H1 (cell line): ENCODE results near the gene PTPN7. TPM values are rescaled to one million over a fixed set of nuclear protein-coding genes. Genes with fewer than 3 reads are reported as not detected.

ENCODE experiments used
- JUN ChIP-seq: IDR thresholded peaks from 2 replicates; pipeline ENCODE4 v1.6.1; 2011; ENCODE audit warnings: low read depth, mild to moderate bottlenecking, improper control_type of control experiment, low read length
- RNF2 ChIP-seq: fragments of 200-900, 300-1000 bp; sonication (generic); IDR thresholded peaks from 2 replicates; pipeline ENCODE4 v1.7.1; 2016; ENCODE audit warnings: borderline replicate concordance, low read depth, mild to moderate bottlenecking, antibody characterized with exemption, low read length; ENCODE audit not compliant: poor library complexity, severe bottlenecking; ENCODE audit errors: missing control alignments
- USF2 ChIP-seq: IDR thresholded peaks from 2 replicates; pipeline ENCODE4 v1.6.1; 2011; ENCODE audit warnings: low read length, improper control_type of control experiment
- ZNF274 ChIP-seq: IDR thresholded peaks from 2 replicates; pipeline ENCODE4 v1.7.0; 2012; ENCODE audit warnings: low read length, borderline replicate concordance; ENCODE audit errors: extremely low read depth
- polyA plus RNA-seq, 7 experiments: library from polyadenylated mRNA; depleted of rRNA in 3 of 7; stranded (reverse) in 5 of 7; unstranded in 2 of 7; fragments of >200 nt in 5 of 7; fragments of 200-250 nt in 2 of 7; gene quantifications; 1 replicate in 5 of 7; 2 replicates in 1 of 7; 4 replicates in 1 of 7; pipeline versions ENCODE4 v1.2.1 to v1.2.3, GENCODE V29; 2011 to 2013; ENCODE audit warnings: missing spikeins in 2 of 7, mixed read lengths in 2 of 7
- total RNA-seq: library from RNA; stranded (reverse); fragmentation: NEBNext Ultra II Directional; extraction: Animal tissue kit (Norgen Biotek cat#: 25700); gene quantifications from 2 replicates; pipeline ENCODE4 v1.2.1, GENCODE V29; 2021

The PTPN7 gene
- total and polyA plus RNA-seq, 2 of the 8 experiments (the other 6 are each of a cell fraction or from before 2014, with no cell fraction given) = 0.20 TPM; not detected in 1

DNA sequence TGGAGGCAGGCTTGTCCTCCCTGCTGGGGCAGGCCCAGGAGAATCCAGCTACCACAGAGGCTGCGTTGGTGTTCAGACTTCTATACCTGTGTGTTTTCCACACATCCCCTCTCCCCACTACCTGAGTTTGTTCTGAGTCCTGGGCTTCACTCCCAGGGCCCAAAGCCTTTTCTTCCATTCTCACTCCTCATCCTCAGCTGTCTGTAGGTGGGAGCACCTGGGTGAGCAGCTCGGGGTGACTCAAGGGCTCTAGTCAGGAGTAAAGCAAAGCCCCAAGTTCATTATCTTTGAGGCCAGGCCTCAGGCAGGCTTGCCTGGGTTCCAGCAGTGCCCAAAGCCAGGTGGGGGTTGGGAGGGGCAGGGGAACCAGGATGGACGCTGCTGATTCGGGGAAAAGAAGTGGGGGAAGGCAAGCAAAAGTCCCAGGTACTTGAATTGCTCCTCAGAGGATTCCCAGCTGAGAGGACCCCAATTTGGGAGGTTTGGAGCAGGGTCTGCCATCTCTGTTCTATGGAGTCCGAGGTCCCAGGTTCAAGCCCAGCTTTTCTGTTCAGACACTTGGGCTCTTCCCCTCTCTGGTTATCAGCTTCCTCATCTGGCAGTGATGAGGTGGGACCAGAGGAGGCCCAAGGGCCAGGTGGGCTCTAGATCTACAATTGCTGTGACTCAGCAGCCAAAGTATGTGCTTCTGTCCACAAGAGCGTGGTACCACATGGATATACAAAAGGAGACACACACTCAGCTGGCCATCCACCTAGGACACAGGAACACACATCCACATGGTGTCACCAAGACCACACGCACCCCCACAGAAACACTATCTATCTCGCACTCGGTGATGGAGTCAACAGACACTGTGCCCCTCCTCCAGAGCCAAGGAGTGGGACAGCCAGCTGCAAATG is 5.8 kb upstream of the PTPN7 start (continued):
- TF ChIP-seq USF2 (no peak), JUN (no peak), RNF2 (no peak), ZNF274 (no peak)
